Measurements from ENCODE around the gene GALNT2. TPM values are rescaled to one million over a fixed set of nuclear protein-coding genes. Genes with fewer than 3 reads are reported as not detected.

GALNT2 gene
- total RNA-seq, 1 donor from 2014 or later: 31.9 TPM

DNA sequence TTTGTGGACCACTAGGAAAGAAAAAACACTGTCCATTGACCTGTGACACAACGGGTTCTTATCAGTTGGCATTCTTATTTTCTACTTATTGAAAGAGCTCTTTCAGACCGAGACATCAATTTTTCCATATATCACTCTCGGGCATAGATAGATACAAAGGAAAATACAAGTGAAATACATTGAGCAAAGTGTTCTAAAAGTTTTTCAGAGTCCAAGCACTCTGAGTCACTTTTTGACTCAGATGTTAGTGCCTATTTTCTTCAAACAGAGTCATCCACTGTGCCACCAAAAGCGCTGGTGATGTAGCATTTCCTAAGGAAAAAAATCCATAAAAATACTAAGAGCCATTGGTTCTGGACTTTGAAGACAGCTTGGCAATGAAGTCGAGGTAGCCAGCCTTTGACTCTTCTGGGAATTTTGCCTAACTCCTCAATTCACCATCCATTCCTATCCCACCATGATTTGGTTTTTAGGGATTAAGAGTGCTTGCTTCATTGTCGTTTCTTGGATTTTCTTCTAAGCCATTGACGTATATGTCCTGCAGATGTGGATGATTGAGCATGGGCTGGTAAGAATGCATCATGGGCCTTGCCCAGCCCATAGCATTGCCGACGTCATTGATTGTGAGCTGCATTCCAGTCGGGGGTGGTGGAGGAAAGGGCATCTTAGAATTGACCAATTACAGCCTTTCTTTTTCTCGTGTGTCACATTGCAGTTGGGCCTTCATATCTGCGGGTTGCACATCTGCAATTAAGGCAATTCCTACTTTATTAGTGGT, 10.6 kb downstream of the GALNT2 start:
- TF ChIP-seq, protein P1, sequence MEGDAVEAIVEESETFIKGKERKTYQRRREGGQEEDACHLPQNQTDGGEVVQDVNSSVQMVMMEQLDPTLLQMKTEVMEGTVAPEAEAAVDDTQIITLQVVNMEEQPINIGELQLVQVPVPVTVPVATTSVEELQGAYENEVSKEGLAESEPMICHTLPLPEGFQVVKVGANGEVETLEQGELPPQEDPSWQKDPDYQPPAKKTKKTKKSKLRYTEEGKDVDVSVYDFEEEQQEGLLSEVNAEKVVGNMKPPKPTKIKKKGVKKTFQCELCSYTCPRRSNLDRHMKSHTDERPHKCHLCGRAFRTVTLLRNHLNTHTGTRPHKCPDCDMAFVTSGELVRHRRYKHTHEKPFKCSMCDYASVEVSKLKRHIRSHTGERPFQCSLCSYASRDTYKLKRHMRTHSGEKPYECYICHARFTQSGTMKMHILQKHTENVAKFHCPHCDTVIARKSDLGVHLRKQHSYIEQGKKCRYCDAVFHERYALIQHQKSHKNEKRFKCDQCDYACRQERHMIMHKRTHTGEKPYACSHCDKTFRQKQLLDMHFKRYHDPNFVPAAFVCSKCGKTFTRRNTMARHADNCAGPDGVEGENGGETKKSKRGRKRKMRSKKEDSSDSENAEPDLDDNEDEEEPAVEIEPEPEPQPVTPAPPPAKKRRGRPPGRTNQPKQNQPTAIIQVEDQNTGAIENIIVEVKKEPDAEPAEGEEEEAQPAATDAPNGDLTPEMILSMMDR (IDR thresholded peaks at IDR 0.05; ENCODE audit: insufficient read depth, low read length, severe bottlenecking): no peak
- Histone ChIP-seq H3K4me3 (ENCODE audit: low read depth, low read length) (no peak overlapping the region), H3K36me3 (ENCODE audit: control insufficient read depth, insufficient read depth, low read length) (peaks cover 6% of the 10 kb centered on the region), H3K27me3 (ENCODE audit: control insufficient read depth, insufficient read depth, low read length) (no peaks in the 10 kb centered on the region)
- FAIRE-seq: no peak
- peak; percentile 35 for DNase-seq (ENCODE audit: low read depth)

DNA sequence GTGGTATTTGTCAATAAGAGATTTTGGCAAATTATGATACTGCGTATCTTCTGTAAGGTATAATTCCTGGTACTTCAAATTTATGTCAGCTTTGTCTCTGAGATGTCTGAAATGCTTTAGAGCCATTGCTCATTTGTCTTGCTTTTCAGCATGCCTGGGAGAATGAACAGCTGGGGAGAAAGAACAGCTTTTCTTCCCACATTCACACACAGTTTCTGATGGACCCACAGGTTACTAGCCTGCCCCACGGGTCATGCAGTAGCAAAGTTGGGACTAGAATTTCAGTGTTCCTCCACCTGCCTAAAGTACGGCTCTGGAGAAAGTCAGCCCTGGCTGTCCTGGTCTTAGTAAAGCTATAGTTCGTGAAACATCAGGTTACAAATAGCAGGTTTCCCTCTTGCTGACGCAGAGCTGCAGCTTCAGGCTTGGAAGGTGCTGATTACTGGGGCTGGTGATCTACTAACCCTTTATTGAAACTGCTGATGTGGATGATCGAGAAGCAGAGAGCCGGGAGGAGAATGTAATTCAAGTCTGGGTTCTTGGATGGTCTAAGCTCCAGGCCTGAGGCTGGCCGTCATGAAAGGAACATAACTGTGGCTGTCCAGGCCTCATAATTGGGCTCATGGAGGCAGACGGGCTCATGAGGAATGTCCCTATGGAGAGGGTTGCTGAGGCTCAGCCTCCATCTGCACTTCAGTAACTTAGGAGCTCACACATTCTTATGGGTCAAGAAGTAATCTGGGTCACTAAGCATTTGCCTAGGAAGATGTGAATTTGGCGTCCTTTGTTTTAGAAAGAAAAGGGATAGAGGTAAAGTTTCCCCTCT, 12.4 kb downstream of the GALNT2 start:
- FAIRE-seq: no peak
- H3K4me3 ChIP-seq (ENCODE audit: low read depth, low read length): no peak overlapping the region
- no peak for DNase-seq (ENCODE audit: low read depth)
- peaks cover 6% of the 10 kb centered on the region for H3K36me3 ChIP-seq (ENCODE audit: control insufficient read depth, insufficient read depth, low read length)
- H3K27me3 ChIP-seq (ENCODE audit: control insufficient read depth, insufficient read depth, low read length): no peaks in the 10 kb centered on the region
- TF ChIP-seq, protein P1 (IDR thresholded peaks at IDR 0.05; ENCODE audit: insufficient read depth, low read length, severe bottlenecking): no peak

DNA sequence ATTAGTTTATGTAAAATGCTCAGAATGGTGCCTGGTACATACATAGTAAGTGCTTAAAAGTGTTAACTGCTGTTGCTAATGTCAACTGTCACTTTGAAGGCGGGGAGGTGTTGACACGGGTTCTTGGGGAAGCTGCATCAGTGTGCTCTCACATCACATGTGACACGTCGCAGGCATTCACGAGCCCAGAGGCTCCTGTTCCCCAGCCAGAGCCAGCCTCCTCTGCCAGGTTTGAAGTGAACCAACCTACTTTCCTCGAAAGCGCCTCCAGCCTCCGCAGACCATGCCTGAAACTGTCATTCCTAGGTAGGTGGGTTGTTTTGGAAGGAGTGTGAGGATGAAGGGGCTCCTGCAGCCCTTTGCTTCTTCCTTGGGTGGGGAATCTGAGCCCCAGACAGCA, 13.8 kb downstream of the GALNT2 start:
- Histone ChIP-seq H3K4me3 (ENCODE audit: low read depth, low read length) (no peak overlapping the region), H3K36me3 (ENCODE audit: control insufficient read depth, insufficient read depth, low read length) (peaks cover 4% of the 10 kb centered on the region), H3K27me3 (ENCODE audit: control insufficient read depth, insufficient read depth, low read length) (no peaks in the 10 kb centered on the region)
- DNase-seq (ENCODE audit: low read depth) (no peak), FAIRE-seq (no peak)
- TF ChIP-seq, protein P1 (IDR thresholded peaks at IDR 0.05; ENCODE audit: insufficient read depth, low read length, severe bottlenecking): no peak

DNA sequence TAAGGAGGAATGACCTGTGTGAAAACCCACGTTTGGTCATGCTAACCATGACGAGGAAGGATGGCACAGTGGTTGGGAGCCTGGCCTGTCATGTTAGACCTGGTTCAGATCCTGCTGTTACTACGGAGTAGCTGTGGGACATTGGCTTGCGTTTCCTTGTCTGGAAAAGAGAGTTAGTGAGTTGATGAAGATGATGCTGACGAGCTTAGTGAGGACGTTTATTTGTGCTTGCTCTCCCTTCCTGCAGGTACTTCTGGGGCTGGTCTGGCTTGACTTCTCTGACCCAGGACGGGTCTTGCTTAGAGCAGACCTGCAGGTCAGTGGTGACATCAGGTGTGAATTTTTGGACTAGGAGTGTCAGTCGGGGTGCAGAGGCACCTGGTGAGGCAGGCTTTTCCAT, 14.7 kb downstream of the GALNT2 start:
- DNase-seq (ENCODE audit: low read depth) (no peak), FAIRE-seq (no peak)
- H3K27me3 ChIP-seq (ENCODE audit: control insufficient read depth, insufficient read depth, low read length): no peaks in the 10 kb centered on the region
- no peak overlapping the region for H3K4me3 ChIP-seq (ENCODE audit: low read depth, low read length)
- TF ChIP-seq, protein P1 (IDR thresholded peaks at IDR 0.05; ENCODE audit: insufficient read depth, low read length, severe bottlenecking): no peak
- H3K36me3 ChIP-seq (ENCODE audit: control insufficient read depth, insufficient read depth, low read length): peaks cover 2% of the 10 kb centered on the region

DNA sequence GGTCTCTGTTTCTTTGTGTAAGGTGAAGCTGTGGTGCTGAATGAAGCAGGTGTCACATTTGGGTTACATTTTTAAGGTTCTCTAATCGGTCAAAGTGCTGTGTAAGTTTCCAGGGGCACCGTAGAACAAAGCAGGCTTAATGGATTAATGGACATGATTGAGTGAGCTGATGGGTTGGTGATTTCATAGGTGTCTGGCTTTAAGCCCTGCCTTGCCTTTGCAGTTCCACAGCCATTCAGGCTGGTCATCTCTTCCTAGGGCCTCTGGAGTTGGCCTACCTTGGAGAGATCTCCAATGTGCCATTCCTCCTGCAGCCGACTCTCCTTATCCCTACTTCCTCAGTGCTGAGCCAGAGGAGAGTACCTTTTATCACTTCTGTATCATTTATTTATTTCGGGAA, 15.2 kb downstream of the GALNT2 start:
- no peak for DNase-seq (ENCODE audit: low read depth)
- Histone ChIP-seq H3K36me3 (ENCODE audit: control insufficient read depth, insufficient read depth, low read length) (peaks cover 2% of the 10 kb centered on the region), H3K4me3 (ENCODE audit: low read depth, low read length) (no peak overlapping the region), H3K27me3 (ENCODE audit: control insufficient read depth, insufficient read depth, low read length) (no peaks in the 10 kb centered on the region)
- FAIRE-seq: no peak
- TF ChIP-seq, protein P1 (IDR thresholded peaks at IDR 0.05; ENCODE audit: insufficient read depth, low read length, severe bottlenecking): no peak
